Measurements from ENCODE around the gene TCEA3. TPM values are rescaled to one million over a fixed set of nuclear protein-coding genes. Genes with fewer than 3 reads are reported as not detected.

TCEA3 gene
- total RNA-seq, 1 experiment from 2014 or later = 1.5 TPM

- H3K27ac Mint-ChIP-seq (ENCODE audit: low read depth, unreplicated experiment) = no peak overlapping the region
- H3K4me3 Mint-ChIP-seq (ENCODE audit: unreplicated experiment) = no peak overlapping the region
- no peaks in the 10 kb centered on the region for H3K27me3 Mint-ChIP-seq (ENCODE audit: insufficient read depth, unreplicated experiment)
- BruUV-seq (replicated peaks) = no TSS peak
- peaks cover 8% of the 10 kb centered on the region for H3K4me1 Mint-ChIP-seq (ENCODE audit: insufficient read depth, unreplicated experiment)
- no peaks in the 10 kb centered on the region for H3K9me3 Mint-ChIP-seq (ENCODE audit: unreplicated experiment)
- DNase-seq (ENCODE audit: unreplicated experiment) = no peak
- CTCF ChIA-PET = interaction anchor here (0.6 to 1.3 kb wide), 2 partner anchors 14 to 1451 kb away, joined by 3 to 4 read pairs; no protein-coding TSS in a partner anchor
- POLR2A ChIA-PET = interaction anchor here (0.9 to 1.0 kb wide), 2 partner anchors 43 to 73 kb away, joined by 3 to 6 read pairs; partner anchors contain the start of gene HNRNPR
- intact Hi-C loops (cut with micrococcal nuclease) = no loop called here
- TF ChIP-seq CTCF (IDR thresholded peaks at IDR 0.05; ENCODE audit: unreplicated experiment) = no peak
- H3K36me3 Mint-ChIP-seq (ENCODE audit: insufficient read depth, unreplicated experiment) = peaks cover 5% of the 10 kb centered on the region
Measured at GRCh38 chr1:23417570-23417969, 7.0 kb downstream of the TCEA3 start.

GRCh38 chr1:23416964-23417363, 7.6 kb downstream of the TCEA3 start:
- intact Hi-C loops (cut with micrococcal nuclease) = no loop called here
- no peak overlapping the region for H3K4me3 Mint-ChIP-seq (ENCODE audit: unreplicated experiment)
- CTCF ChIA-PET = interaction anchor here (0.6 kb wide), 1 partner anchor 1450 kb away, joined by 3 read pairs; no protein-coding TSS in a partner anchor
- peaks cover 2% of the 10 kb centered on the region for H3K36me3 Mint-ChIP-seq (ENCODE audit: insufficient read depth, unreplicated experiment)
- peaks cover 4% of the 10 kb centered on the region for H3K4me1 Mint-ChIP-seq (ENCODE audit: insufficient read depth, unreplicated experiment)
- no peaks in the 10 kb centered on the region for H3K9me3 Mint-ChIP-seq (ENCODE audit: unreplicated experiment)
- DNase-seq (ENCODE audit: unreplicated experiment) = no peak
- no peaks in the 10 kb centered on the region for H3K27me3 Mint-ChIP-seq (ENCODE audit: insufficient read depth, unreplicated experiment)
- H3K27ac Mint-ChIP-seq (ENCODE audit: low read depth, unreplicated experiment) = no peak overlapping the region
- POLR2A ChIA-PET = interaction anchor here (1.0 kb wide), 1 partner anchor 73 kb away, joined by 6 read pairs; the partner anchor contains the start of gene HNRNPR
- TF ChIP-seq CTCF (IDR thresholded peaks at IDR 0.05; ENCODE audit: unreplicated experiment) = no peak
- no TSS peak for BruUV-seq (replicated peaks)

- Mint-ChIP-seq H3K27ac (ENCODE audit: low read depth, unreplicated experiment) (no peak overlapping the region), H3K4me3 (ENCODE audit: unreplicated experiment) (no peak overlapping the region), H3K27me3 (ENCODE audit: insufficient read depth, unreplicated experiment) (no peaks in the 10 kb centered on the region), H3K9me3 (ENCODE audit: unreplicated experiment) (no peaks in the 10 kb centered on the region), H3K4me1 (ENCODE audit: insufficient read depth, unreplicated experiment) (peaks cover 14% of the 10 kb centered on the region), H3K36me3 (ENCODE audit: insufficient read depth, unreplicated experiment) (no peaks in the 10 kb centered on the region)
- intact Hi-C loops (cut with micrococcal nuclease) = loop anchor here (10.0 kb wide), 1 partner anchor 304 kb away; no protein-coding TSS in a partner anchor
- TF ChIP-seq CTCF (IDR thresholded peaks at IDR 0.05; ENCODE audit: unreplicated experiment) = no peak
- BruUV-seq (replicated peaks) = no TSS peak
- POLR2A ChIA-PET = interaction anchor here (0.9 to 1.1 kb wide), 2 partner anchors 40 to 51 kb away, joined by 3 read pairs; no protein-coding TSS in a partner anchor
- CTCF ChIA-PET = interaction anchor here (0.7 to 0.9 kb wide), 2 partner anchors 43 to 119 kb away, joined by 5 to 7 read pairs; no protein-coding TSS in a partner anchor
- DNase-seq (ENCODE audit: unreplicated experiment) = no peak
Measured at GRCh38 chr1:23408797-23409290, 15.7 kb downstream of the TCEA3 start.

- BruUV-seq (replicated peaks) = no TSS peak
- DNase-seq (ENCODE audit: unreplicated experiment) = no peak
- Mint-ChIP-seq H3K27ac (ENCODE audit: low read depth, unreplicated experiment) (no peak overlapping the region), H3K36me3 (ENCODE audit: insufficient read depth, unreplicated experiment) (no peaks in the 10 kb centered on the region), H3K27me3 (ENCODE audit: insufficient read depth, unreplicated experiment) (no peaks in the 10 kb centered on the region), H3K4me3 (ENCODE audit: unreplicated experiment) (no peak overlapping the region), H3K4me1 (ENCODE audit: insufficient read depth, unreplicated experiment) (peaks cover 31% of the 10 kb centered on the region), H3K9me3 (ENCODE audit: unreplicated experiment) (no peaks in the 10 kb centered on the region)
- TF ChIP-seq CTCF (IDR thresholded peaks at IDR 0.05; ENCODE audit: unreplicated experiment) = no peak
- POLR2A ChIA-PET = interaction anchor here (1.8 kb wide), 1 partner anchor 39 kb away, joined by 7 read pairs; no protein-coding TSS in a partner anchor
- intact Hi-C loops (cut with micrococcal nuclease) = loop anchor here (10.0 kb wide), 1 partner anchor 302 kb away; no protein-coding TSS in a partner anchor
- CTCF ChIA-PET = no interaction called here
Measured at GRCh38 chr1:23407016-23407630, 17.4 kb downstream of the TCEA3 start.
